Lower leg skin (tissue), 4 donors: Measurements from ENCODE around the gene ZNF135. TPM values are rescaled to one million over a fixed set of nuclear protein-coding genes. Genes with fewer than 3 reads are reported as not detected.

Experiments
- DNase-seq, 2 donors: peaks; one replicate each; pipeline ENCODE4 v3.0.0-alpha.2; 2019; ENCODE audit warnings: low spot score in 2 of 2
- H3K4me3 ChIP-seq: fragments of 200-600 bp; sonication (generic); 2 replicates; pipeline ENCODE4 v1.5.1; 2017; ENCODE audit warnings: mild to moderate bottlenecking, low read depth; ENCODE audit not compliant: poor library complexity, severe bottlenecking
- CTCF ChIP-seq, 3 donors: fragments of 450-650 bp; IDR thresholded peaks; one replicate each; pipeline ENCODE4 v1.5.1; 2016; ENCODE audit warnings: antibody characterized with exemption in 3 of 3, mild to moderate bottlenecking in 3 of 3, moderate library complexity in 2 of 3
- POLR2A ChIP-seq, 2 donors: fragments of 450-650 bp; IDR thresholded peaks; one replicate each; pipeline ENCODE4 v1.6.1; 2016 to 2017; ENCODE audit warnings: antibody characterized with exemption in 2 of 2, mild to moderate bottlenecking in 1 of 2, moderate library complexity in 1 of 2
- WGBS, 2 donors: methylation state at CpG; one replicate each; pipeline ENCODE4 v1.1.5; 2018; 5-methylcytosine and 5-hydroxymethylcytosine counted together
- intact Hi-C: fragments of 100-400 bp; cut with DNase I; formaldehyde crosslinking; loops from one replicate; pipeline ENCODE4 v1.15.0; 2023; ENCODE audit warnings: low total_unique reads
- total RNA-seq, 4 donors: library from RNA; depleted of rRNA; stranded (reverse); fragments of >200 nt; gene quantifications; one replicate each; pipeline ENCODE4 v1.1.0, GENCODE V29; 2016

Gene ZNF135
- total RNA-seq, 4 donors from 2014 or later = 4.8 to 5.9 (median 5.5) TPM

GRCh38 chr19:58047672-58048071 lies 11.4 kb upstream of the ZNF135 start:
- intact Hi-C loops = no loop called here
- H3K4me3 ChIP-seq = no peak overlapping the region
- WGBS, 2 donors = 96 to 99% methylated on average over 7 to 11 of the region's 12 CpGs
- no peak for DNase-seq
- TF ChIP-seq POLR2A (IDR thresholded peaks at IDR 0.05) = no peak
- TF ChIP-seq CTCF (IDR thresholded peaks at IDR 0.05) = no peak

DNA sequence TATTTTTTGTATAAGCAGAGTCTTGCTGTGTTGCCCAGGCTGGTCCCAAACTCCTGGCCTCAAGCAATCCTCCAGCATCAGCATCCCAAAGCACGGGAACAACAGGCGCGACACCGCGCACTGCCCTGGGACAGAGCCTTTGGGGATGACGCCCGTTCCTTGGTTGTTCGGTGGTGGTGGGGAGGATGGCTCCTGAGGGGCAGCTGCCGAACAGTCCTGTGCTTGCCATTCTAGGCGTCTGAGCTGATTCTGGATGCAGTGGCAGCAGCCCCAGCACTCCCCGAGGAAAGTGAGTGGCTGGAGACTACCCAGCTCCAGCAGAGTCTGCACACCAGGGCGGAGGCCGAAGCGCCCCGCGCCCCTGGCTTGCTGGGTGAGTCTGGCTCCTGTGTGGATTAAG lies 6.8 kb upstream of the ZNF135 start:
- no peak for DNase-seq
- TF ChIP-seq CTCF (IDR thresholded peaks at IDR 0.05) (no peak), POLR2A (IDR thresholded peaks at IDR 0.05) (no peak)
- intact Hi-C loops = no loop called here
- H3K4me3 ChIP-seq = no peak overlapping the region
- WGBS, 2 donors = 97 to 99% methylated on average over 16 of the region's 16 CpGs

DNA sequence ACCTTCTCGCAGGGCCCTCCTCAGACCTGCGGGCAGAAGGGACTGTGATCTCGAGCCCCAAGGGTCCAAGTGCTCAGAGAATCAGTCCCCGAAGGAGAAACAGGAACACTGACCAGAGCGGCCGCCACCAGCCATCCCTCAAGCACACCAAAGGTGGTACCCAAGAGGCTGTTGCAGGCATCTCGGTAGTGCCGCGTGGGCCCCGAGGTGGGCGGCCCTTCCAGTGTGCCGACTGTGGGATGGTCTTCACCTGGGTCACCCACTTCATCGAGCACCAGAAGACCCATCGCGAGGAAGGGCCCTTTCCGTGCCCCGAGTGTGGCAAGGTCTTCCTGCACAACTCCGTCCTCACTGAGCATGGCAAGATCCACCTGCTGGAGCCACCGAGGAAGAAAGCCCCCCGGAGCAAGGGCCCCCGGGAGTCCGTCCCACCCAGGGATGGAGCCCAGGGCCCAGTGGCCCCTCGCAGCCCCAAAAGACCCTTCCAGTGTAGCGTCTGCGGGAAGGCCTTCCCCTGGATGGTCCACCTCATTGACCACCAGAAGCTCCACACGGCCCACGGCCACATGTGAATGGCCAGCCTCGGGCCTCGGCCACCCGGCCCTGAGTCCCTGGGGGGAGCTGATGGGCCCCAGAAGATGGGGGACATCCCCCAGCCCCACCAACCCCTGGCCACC lies 5.5 kb upstream of the ZNF135 start:
- intact Hi-C loops = no loop called here
- 91 to 93% methylated on average over 8 to 29 of the region's 30 CpGs for WGBS, 2 donors
- no peak for DNase-seq
- TF ChIP-seq CTCF (IDR thresholded peaks at IDR 0.05) = no peak
- no peak for TF ChIP-seq POLR2A (IDR thresholded peaks at IDR 0.05)
- no peak overlapping the region for H3K4me3 ChIP-seq

DNA sequence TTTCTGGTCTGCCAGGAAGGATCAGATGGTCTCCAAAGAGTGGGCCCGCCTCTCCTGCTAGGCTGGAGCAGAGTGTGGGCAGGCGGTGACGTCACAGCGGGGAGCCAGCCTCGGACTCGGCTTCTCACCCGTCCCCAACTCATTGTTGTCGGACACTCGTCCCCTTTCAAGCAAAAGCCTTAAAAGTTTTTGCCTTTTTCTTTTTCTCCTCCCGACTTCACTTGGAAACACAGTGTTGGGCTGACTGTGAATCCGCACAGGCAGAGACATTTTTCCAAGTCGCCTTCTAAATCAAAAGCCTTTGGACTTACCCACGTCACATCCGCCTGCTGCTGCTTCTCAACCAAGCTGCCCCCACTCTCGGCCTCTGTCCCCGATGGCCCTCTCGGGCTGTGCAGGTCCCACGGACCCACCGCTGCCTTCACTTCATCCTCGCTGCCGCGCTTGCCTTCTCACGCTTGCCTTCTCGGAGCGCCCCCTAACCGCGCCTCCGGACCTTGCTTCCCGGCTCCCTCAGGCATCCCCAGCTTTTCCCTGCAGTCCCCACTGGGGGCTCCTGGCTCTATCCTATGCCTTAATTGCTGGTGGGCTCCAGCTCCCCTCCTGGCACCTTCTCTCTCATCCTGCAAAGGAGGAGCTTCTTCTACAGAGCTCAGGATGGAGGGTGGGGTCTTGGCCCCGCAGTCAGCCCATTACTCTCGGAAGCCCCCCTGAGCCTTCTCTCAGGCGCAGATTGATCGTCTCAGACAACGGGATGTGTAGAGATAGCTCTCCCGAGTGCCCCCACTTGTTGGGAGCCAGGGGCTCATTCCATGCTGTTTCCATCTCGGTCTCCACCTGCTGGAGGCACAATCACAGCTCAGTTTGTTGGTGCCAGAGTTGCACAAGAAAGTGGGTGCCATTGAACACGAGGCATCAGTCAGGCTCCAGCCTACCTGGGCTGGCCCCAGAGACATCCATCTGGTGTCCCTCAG lies 3.9 kb upstream of the ZNF135 start:
- DNase-seq = no peak
- 33 to 36% methylated on average over 37 of the region's 37 CpGs for WGBS, 2 donors
- TF ChIP-seq CTCF (IDR thresholded peaks at IDR 0.05) = no peak
- TF ChIP-seq POLR2A (IDR thresholded peaks at IDR 0.05) = no peak
- no peak overlapping the region for H3K4me3 ChIP-seq
- intact Hi-C loops = no loop called here

DNA sequence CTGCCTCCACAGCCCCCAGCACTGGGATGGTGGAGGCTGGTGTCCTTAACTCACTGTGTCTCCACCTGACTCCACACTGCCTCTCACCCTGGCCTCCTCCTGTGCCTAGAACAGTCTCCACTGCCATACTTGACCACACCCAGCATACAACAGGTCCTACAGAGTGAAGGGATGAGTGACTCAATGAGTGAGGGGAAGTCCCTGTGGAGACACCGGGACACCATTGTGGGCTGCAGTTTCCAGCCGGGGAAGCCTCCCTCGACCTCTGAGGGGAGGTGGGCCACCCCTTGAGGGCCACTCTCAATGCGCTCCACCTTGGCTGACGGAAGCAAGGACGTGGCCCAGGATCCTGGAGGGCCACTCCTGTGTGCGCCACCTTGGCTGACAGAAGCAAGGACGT lies 2.8 kb upstream of the ZNF135 start:
- 95 to 100% methylated on average over 2 to 8 of the region's 8 CpGs for WGBS, 2 donors
- DNase-seq = no peak
- intact Hi-C loops = no loop called here
- no peak overlapping the region for H3K4me3 ChIP-seq
- TF ChIP-seq POLR2A (IDR thresholded peaks at IDR 0.05) (no peak), CTCF (IDR thresholded peaks at IDR 0.05) (no peak)
